IgD-negative memory B cell (primary cell): Measurements from ENCODE around the gene LFNG. TPM values are rescaled to one million over a fixed set of nuclear protein-coding genes. Genes with fewer than 3 reads are reported as not detected.

Experiments used
- H3K27ac Mint-ChIP-seq, 3 donors: one replicate each; pipeline ENCODE4 v1.8.0; 2020 to 2022; ENCODE audit warnings: mild to moderate bottlenecking in 3 of 3, mixed read lengths in 3 of 3, moderate library complexity in 1 of 3
- H3K27me3 Mint-ChIP-seq: one replicate; pipeline ENCODE4 v1.8.0; 2021; ENCODE audit warnings: mixed read lengths
- H3K36me3 Mint-ChIP-seq: one replicate; pipeline ENCODE4 v1.8.0; 2020; ENCODE audit warnings: mild to moderate bottlenecking, mixed read lengths
- H3K4me1 Mint-ChIP-seq, 3 donors: one replicate each; pipeline ENCODE4 v1.8.0; 2020 to 2022; ENCODE audit warnings: mixed read lengths in 3 of 3, mild to moderate bottlenecking in 1 of 3
- H3K4me3 Mint-ChIP-seq, 4 donors: one replicate each; pipeline ENCODE4 v1.8.0; 2020 to 2022; ENCODE audit warnings: mild to moderate bottlenecking in 4 of 4, mixed read lengths in 4 of 4, moderate library complexity in 3 of 4
- H3K9me3 Mint-ChIP-seq, 3 donors: one replicate each; pipeline ENCODE4 v1.8.0; 2020 to 2021; ENCODE audit warnings: mixed read lengths in 3 of 3, mild to moderate bottlenecking in 1 of 3
- polyA plus RNA-seq: library from polyadenylated mRNA; unstranded; fragments of 300-500 nt; fragmentation: Illumina TruSeq; gene quantifications from one replicate; pipeline ENCODE4 v1.2.3, GENCODE V29; 2021

LFNG gene
- polyA plus RNA-seq, 1 donor from 2014 or later: 1.7 TPM

- Mint-ChIP-seq H3K4me3 (peak overlapping the region in 2 of 4 donors; percentile 12 to 23), H3K27me3 (peaks cover 2% of the 10 kb centered on the region), H3K9me3 (peaks cover 0 to 3% (median 0%) of the 10 kb centered on the region in 3 donors), H3K27ac (no peak overlapping the region), H3K4me1 (peaks cover 0 to 1% (median 0%) of the 10 kb centered on the region in 3 donors), H3K36me3 (no peaks in the 10 kb centered on the region)
Observed at GRCh38 chr7:2478800-2479199, 40.8 kb upstream of the LFNG start.

GRCh38 chr7:2479276-2480069, 40.1 kb upstream of the LFNG start:
- no peak overlapping the region for H3K4me3 Mint-ChIP-seq

GRCh38 chr7:2480070-2480408, 39.5 kb upstream of the LFNG start:
- Mint-ChIP-seq H3K36me3 (no peaks in the 10 kb centered on the region), H3K27me3 (peaks cover 2% of the 10 kb centered on the region), H3K27ac (no peak overlapping the region), H3K4me1 (peaks cover 0 to 1% (median 0%) of the 10 kb centered on the region in 3 donors), H3K4me3 (no peak overlapping the region), H3K9me3 (peaks cover 0 to 3% (median 0%) of the 10 kb centered on the region in 3 donors)

More at GRCh38 chr7:2479276-2480069, 40.1 kb upstream of the LFNG start:
- Mint-ChIP-seq H3K4me1 (peaks cover 0 to 1% (median 0%) of the 10 kb centered on the region in 3 donors), H3K27me3 (peaks cover 2% of the 10 kb centered on the region), H3K27ac (no peak overlapping the region), H3K36me3 (no peaks in the 10 kb centered on the region), H3K9me3 (peaks cover 0 to 3% (median 0%) of the 10 kb centered on the region in 3 donors)

GRCh38 chr7:2481195-2481594, 38.4 kb upstream of the LFNG start:
- Mint-ChIP-seq H3K27me3 (peaks cover 2% of the 10 kb centered on the region), H3K36me3 (no peaks in the 10 kb centered on the region), H3K27ac (no peak overlapping the region), H3K9me3 (peaks cover 0 to 3% (median 0%) of the 10 kb centered on the region in 3 donors), H3K4me1 (peaks cover 0 to 1% (median 0%) of the 10 kb centered on the region in 3 donors), H3K4me3 (no peak overlapping the region)

- Mint-ChIP-seq H3K9me3 (peaks cover 0 to 3% (median 0%) of the 10 kb centered on the region in 3 donors), H3K4me1 (no peaks in the 10 kb centered on the region), H3K27ac (peak overlapping the region in 1 of 3 donors; percentile 57), H3K36me3 (no peaks in the 10 kb centered on the region), H3K4me3 (peak overlapping the region in 1 of 4 donors; percentile 51), H3K27me3 (no peaks in the 10 kb centered on the region)
Observed at GRCh38 chr7:2482725-2483451, 36.7 kb upstream of the LFNG start.

- peak overlapping the region in 1 of 3 donors; percentile 57 for H3K27ac Mint-ChIP-seq
- no peak overlapping the region for H3K4me3 Mint-ChIP-seq
- H3K9me3 Mint-ChIP-seq: peaks cover 0 to 3% (median 0%) of the 10 kb centered on the region in 3 donors
- H3K36me3 Mint-ChIP-seq: no peaks in the 10 kb centered on the region
- no peaks in the 10 kb centered on the region for H3K4me1 Mint-ChIP-seq
- H3K27me3 Mint-ChIP-seq: peaks cover 1% of the 10 kb centered on the region
Observed at GRCh38 chr7:2483494-2483893, 36.1 kb upstream of the LFNG start.

- Mint-ChIP-seq H3K27ac (peak overlapping the region in 1 of 3 donors; percentile 25), H3K4me3 (no peak overlapping the region), H3K27me3 (peaks cover 5% of the 10 kb centered on the region), H3K4me1 (peaks cover 0 to 2% (median 1%) of the 10 kb centered on the region in 3 donors), H3K36me3 (no peaks in the 10 kb centered on the region), H3K9me3 (peaks cover 0 to 3% (median 0%) of the 10 kb centered on the region in 3 donors)
Observed at GRCh38 chr7:2484868-2485267, 34.7 kb upstream of the LFNG start.

- no peak overlapping the region for H3K4me3 Mint-ChIP-seq
- H3K27ac Mint-ChIP-seq: no peak overlapping the region
- no peaks in the 10 kb centered on the region for H3K36me3 Mint-ChIP-seq
- H3K9me3 Mint-ChIP-seq: peaks cover 0 to 3% (median 0%) of the 10 kb centered on the region in 3 donors
- H3K4me1 Mint-ChIP-seq: peaks cover 0 to 2% (median 1%) of the 10 kb centered on the region in 3 donors
- H3K27me3 Mint-ChIP-seq: peaks cover 5% of the 10 kb centered on the region
Observed at GRCh38 chr7:2487586-2488271, 31.8 kb upstream of the LFNG start.

GRCh38 chr7:2488272-2488645, 31.3 kb upstream of the LFNG start:
- no peak overlapping the region for H3K27ac Mint-ChIP-seq

GRCh38 chr7:2488681-2489080, 30.9 kb upstream of the LFNG start:
- Mint-ChIP-seq H3K9me3 (no peaks in the 10 kb centered on the region), H3K36me3 (no peaks in the 10 kb centered on the region), H3K27me3 (peaks cover 5% of the 10 kb centered on the region), H3K4me1 (peaks cover 0 to 2% (median 1%) of the 10 kb centered on the region in 3 donors), H3K27ac (no peak overlapping the region), H3K4me3 (no peak overlapping the region)

More at GRCh38 chr7:2488272-2488645, 31.3 kb upstream of the LFNG start:
- Mint-ChIP-seq H3K4me3 (no peak overlapping the region), H3K9me3 (no peaks in the 10 kb centered on the region), H3K27me3 (peaks cover 5% of the 10 kb centered on the region), H3K4me1 (peaks cover 0 to 2% (median 1%) of the 10 kb centered on the region in 3 donors), H3K36me3 (no peaks in the 10 kb centered on the region)

- H3K4me1 Mint-ChIP-seq: peaks cover 0 to 2% (median 1%) of the 10 kb centered on the region in 3 donors
- peaks cover 5% of the 10 kb centered on the region for H3K27me3 Mint-ChIP-seq
- peak overlapping the region in 1 of 4 donors; percentile 78 for H3K4me3 Mint-ChIP-seq
- peaks cover 0 to 2% (median 0%) of the 10 kb centered on the region in 3 donors for H3K9me3 Mint-ChIP-seq
- no peak overlapping the region for H3K27ac Mint-ChIP-seq
- H3K36me3 Mint-ChIP-seq: no peaks in the 10 kb centered on the region
Observed at GRCh38 chr7:2490181-2490651, 29.4 kb upstream of the LFNG start.

GRCh38 chr7:2492038-2492437, 27.5 kb upstream of the LFNG start:
- Mint-ChIP-seq H3K27ac (no peak overlapping the region), H3K9me3 (peaks cover 0 to 2% (median 0%) of the 10 kb centered on the region in 3 donors), H3K4me1 (peaks cover under 1 to 2% (median 1%) of the 10 kb centered on the region in 3 donors), H3K36me3 (no peaks in the 10 kb centered on the region), H3K27me3 (peaks cover 9% of the 10 kb centered on the region), H3K4me3 (peak overlapping the region in 1 of 4 donors; percentile 4)

- Mint-ChIP-seq H3K4me3 (no peak overlapping the region), H3K27ac (no peak overlapping the region), H3K4me1 (peaks cover 1 to 5% (median 2%) of the 10 kb centered on the region in 3 donors), H3K27me3 (peaks cover 13% of the 10 kb centered on the region), H3K36me3 (no peaks in the 10 kb centered on the region), H3K9me3 (peaks cover 0 to 2% (median 0%) of the 10 kb centered on the region in 3 donors)
Observed at GRCh38 chr7:2493205-2494164, 26.1 kb upstream of the LFNG start.
